GM19035 (cell line): ENCODE measurements around the gene IL2.

Experiments used
- ATAC-seq: cut with Tn5 transposase; IDR thresholded peaks from one replicate; pipeline ENCODE4 v1.9.1; 2021; ENCODE audit not compliant: unreplicated experiment

IL2 gene

GRCh38 chr4:122456231-122457116 is at the start of gene IL2:
Gene IL2, minus strand, starts transcription at chr4:122456725. Its CDS starts 285 bp downstream, at chr4:122456440.
- ATAC-seq: no peak

GRCh38 chr4:122503214-122503613 is 46.7 kb upstream of the IL2 start:
- no peak for ATAC-seq

GRCh38 chr4:122500852-122501501 is 44.5 kb upstream of the IL2 start:
- ATAC-seq: no peak

DNA sequence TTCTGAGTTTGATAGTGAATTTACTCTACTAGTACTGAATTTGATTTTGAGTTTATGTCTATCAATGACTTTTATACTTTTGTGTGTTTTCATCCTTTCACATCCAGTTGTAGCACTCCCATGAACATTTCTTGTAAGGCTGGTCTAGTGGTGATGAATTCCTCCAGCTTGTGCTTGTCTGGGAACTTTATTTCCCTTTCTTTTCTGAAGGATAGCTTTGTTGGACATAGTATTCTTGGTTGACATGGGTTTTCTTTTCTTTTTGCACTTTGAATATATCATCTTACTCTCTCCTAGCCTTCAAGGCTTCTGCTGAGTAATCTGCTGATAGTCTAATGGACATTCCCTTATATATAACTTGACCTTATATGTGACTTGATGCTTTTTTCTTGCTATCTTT is 32.5 kb upstream of the IL2 start:
- ATAC-seq: no peak

DNA sequence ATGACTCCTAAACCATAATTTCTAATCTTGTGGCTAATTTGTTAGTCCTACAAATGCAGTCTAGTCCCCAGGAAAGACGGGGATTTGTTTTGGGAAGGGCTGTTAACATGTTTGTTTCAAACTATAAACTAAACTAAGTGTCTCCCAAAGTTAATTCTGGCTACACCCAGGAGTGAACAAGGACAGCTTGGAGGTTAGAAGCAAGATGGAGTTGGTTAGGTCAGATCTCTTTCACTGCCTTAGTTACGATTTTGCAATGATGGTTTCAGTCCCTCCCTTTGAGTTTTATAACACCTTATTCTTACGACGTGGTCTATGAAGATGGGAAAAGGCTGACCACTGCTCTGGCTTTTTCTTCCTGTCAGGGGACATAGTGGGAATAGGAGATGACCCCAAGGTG is 27.0 kb upstream of the IL2 start:
- no peak for ATAC-seq

GRCh38 chr4:122481766-122482405 is 25.4 kb upstream of the IL2 start:
- no peak for ATAC-seq

DNA sequence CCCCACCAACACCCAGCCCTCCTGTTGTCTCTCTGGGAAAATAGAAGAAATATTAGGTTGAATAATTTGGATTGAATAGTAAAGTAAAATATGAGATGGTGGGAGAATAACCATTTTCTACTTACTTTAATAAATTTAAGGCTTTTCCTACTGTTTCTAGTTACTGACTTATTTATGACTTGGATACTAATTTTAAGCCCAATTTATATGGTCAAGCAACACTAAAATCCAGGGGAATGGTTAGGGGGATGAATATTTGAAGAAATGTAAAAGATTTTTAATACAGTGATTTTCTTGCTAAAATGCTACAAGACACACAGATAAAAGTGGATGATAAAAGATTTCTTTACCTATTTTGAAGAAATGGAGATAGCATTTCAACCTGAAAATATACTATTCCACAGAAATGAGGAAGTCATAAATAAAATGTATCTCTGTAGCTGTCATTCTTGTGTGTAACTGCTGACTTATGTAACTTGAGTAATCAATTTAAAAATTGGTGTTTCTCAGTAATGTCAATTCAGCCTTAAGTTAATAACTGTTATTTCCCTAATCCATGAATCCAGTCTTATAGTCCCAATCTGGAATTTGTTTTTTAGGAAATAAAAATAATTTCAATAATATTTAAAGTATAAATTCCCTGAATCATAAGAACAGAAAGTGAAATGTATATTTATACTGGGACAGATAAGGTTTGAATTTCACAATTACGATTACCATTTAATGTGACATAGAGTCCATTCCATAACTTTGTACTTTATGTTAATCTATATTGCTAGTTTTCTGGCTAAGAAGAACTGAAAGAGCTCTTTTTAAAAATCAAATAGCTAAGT is 24.3 kb upstream of the IL2 start:
- no peak for ATAC-seq

- no peak for ATAC-seq
These were observed 23.5 kb upstream of the IL2 start for GRCh38 chr4:122479935-122480416.

GRCh38 chr4:122476745-122477144 is 20.2 kb upstream of the IL2 start:
- ATAC-seq: no peak

GRCh38 chr4:122476126-122476525 is 19.6 kb upstream of the IL2 start:
- no peak for ATAC-seq

DNA sequence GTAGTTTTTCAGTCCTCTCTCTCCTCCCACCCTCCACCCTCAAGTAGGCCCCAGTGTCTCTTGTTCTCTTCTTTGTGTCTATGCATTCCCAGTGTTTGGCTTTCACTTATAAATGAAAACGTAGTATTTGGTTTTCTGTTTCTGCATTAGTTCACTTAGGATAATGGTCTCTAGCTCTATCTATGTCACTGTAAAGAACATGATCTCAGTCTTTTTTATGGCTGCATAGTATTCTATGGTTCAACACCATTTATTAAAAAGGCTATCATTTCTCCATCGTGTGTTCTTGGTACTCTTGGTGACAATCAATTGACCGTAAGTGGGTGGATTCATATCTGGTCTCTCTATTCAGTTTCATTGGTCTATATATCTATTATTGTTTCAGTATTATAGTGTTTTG is 18.7 kb upstream of the IL2 start:
- ATAC-seq: no peak

GRCh38 chr4:122469457-122469856 is 12.9 kb upstream of the IL2 start:
- no peak for ATAC-seq

DNA sequence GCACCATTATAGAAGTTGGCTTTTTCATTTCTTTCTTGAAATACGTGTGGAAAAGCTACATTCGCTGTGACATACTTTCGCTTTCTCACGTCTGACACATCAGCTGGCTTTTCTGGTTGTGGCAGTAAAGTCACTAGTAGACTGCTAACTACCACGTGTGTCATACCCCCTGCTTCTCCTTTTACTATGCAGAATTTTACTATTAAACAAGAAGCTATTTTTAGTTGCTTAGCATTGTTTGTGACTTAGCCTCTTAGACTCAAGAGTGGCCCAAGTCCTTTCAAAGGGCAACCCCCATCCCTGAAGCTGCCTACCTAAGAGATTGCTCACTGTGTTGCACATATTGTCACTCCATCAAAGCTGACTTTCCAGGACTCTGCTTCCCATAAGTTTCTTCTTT is 2.1 kb upstream of the IL2 start:
- peak; percentile 82 for ATAC-seq

GRCh38 chr4:122453384-122453995 is 3.0 kb downstream of the IL2 start:
- ATAC-seq: no peak

DNA sequence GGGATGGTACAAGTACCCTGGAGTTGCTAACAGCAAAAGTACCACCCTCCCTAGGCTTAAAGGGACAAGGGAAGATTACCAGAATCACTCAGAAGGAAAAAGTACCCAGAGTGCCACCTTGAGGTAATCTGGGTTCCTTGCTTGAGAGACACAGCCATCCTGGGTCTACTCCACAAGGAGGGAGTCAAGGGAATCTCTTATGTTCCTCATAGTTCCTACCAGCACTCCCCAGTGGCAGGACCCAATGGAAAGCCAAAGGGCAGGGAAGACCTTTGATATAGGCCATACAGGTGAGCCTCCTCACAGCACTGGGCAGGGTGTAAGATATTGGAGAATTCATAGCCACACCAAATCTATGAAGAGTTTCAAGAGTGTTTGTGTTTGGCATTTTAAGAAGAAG is 5.7 kb downstream of the IL2 start:
- ATAC-seq: no peak

GRCh38 chr4:122434285-122434684 is 22.2 kb downstream of the IL2 start:
- no peak for ATAC-seq

GRCh38 chr4:122431351-122431750 is 25.2 kb downstream of the IL2 start:
- no peak for ATAC-seq

DNA sequence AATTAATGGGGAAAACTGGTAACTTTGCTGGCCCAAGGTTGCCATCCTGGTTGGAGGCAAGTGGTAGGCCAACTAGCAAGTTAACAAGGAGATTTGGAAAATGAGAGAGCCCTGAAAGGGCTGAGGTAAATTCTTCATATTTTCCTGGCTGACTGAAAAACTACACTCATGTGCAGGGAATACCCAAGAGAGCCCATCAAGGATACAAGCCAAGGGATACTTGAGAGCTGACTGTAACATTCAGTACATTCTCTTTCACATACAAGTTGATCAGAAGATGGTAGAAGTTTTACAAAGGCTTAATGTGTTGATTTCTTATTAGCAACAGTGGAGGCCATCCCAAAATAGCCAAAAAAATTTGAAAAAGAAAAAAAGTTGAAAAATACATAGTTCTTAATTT is 33.3 kb downstream of the IL2 start:
- no peak for ATAC-seq

GRCh38 chr4:122412547-122412946 is 44.0 kb downstream of the IL2 start:
- ATAC-seq: peak; percentile 82

DNA sequence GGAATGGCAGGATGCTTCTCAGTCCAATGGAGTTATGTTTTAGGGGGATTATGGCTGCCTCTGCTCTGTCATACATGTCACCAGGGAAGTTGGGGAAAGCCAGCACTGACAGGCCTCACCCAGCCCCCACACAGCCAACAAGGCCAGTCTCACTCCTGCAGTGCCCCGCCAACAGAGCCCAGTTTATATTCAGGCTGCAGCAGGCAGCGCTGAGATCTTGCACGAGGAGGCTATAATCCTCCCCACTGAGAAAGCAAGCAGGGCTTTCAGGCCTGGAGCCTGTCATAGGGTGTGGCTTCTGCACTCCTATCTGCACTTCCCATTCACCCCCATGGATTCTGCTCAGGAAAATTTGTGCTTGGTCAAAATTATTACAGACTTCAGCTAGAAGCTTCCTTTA is 52.7 kb downstream of the IL2 start:
- ATAC-seq: no peak
